ENCODE measurements around the gene GPR135. TPM values are rescaled to one million over a fixed set of nuclear protein-coding genes. Genes with fewer than 3 reads are reported as not detected.

GPR135 gene
- total and polyA plus RNA-seq, 7 experiments from 2014 or later = 0.11 to 2.7 (median 1.6) TPM

DNA sequence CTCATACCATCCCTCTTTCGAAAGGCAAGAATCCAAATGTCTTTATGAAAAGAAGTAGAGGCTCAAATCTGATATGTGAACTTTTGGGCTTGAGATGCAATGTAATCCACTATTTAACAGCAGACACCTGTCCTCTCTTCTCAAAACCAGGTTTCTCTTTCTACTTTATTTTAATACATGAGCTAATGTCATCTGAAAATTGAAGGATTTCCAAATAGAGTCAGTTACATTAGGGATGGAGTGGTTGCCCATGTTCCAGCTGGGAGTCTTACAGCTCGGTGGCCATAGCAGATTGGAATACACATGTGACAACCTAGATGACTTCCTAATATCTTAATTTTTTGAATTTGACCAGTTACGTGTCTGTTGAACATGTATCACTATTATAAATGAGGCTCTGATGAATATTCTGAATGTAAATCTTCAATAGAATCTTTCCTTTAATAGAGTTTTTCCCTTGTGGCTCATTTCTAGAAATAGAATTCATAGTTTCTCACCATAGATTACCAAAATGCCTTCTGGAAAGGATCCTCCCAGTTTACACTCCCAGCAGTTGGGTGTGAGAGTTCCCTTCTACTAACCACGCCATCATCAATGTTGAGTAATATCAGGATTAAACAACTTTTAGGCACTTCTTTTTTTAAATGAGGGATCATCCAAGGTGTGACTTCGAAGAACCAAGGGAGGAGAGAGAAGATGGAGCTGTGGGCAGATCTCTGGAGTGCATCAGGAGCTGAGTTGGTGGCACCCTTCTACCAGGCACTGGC lies 49.2 kb downstream of the GPR135 start:
- CTCF ChIA-PET = no interaction called here
- Histone ChIP-seq H3K27ac (ENCODE audit: low read depth, low read length) (no peak overlapping the region), H3K27me3 (ENCODE audit: control insufficient read depth in 2 of 2, insufficient read depth in 2 of 2, low read length in 2 of 2) (no peaks in the 10 kb centered on the region), H3K9me3 (ENCODE audit: control insufficient read depth in 2 of 3, low read length in 3 of 3) (no peaks in the 10 kb centered on the region), H3K36me3 (ENCODE audit: control insufficient read depth in 2 of 3, insufficient read depth in 3 of 3, low read length in 3 of 3) (no peaks in the 10 kb centered on the region), H3K4me3 (ENCODE audit: low read length) (no peak overlapping the region), H3K4me1 (ENCODE audit: control insufficient read depth in 2 of 2, insufficient read depth in 2 of 2, low read length in 2 of 2) (no peaks in the 10 kb centered on the region)
- Mint-ChIP-seq H3K4me1 (no peaks in the 10 kb centered on the region), H3K9me3 (peaks cover 0 to 7% (median 0%) of the 10 kb centered on the region in 11 donors), H3K27me3 (peaks cover 6 to 21% (median 8%) of the 10 kb centered on the region in 5 donors), H3K4me3 (no peak overlapping the region), H3K36me3 (peaks cover 0 to 5% (median 0%) of the 10 kb centered on the region in 5 donors), H3K27ac (no peak overlapping the region)
- no peak for ATAC-seq
- DNase-seq = no peak
- POLR2A ChIA-PET = no interaction called here
- intact Hi-C loops (cut with micrococcal nuclease) = no loop called here

Other genes with a start within 250 kb of the GPR135 start
- 10 to 100 TPM; 18.9 to 55.9 (median 24.2) TPM for gene L3HYPDH, start 19.0 kb upstream of the GPR135 start, total RNA-seq
- gene L3HYPDH, start 19.0 kb upstream of the GPR135 start, polyA plus RNA-seq = 1 to 10 TPM; 2.9 to 6.1 TPM
- 10 to 100 TPM; 12.2 to 33.7 (median 32.5) TPM for gene JKAMP, start 19.1 kb upstream of the GPR135 start, total RNA-seq
- gene JKAMP, start 19.1 kb upstream of the GPR135 start, polyA plus RNA-seq = 10 to 100 TPM; 39.1 to 54.1 TPM
- gene CCDC175, start 111.4 kb upstream of the GPR135 start, total RNA-seq = not detected
- not detected for gene CCDC175, start 111.4 kb upstream of the GPR135 start, polyA plus RNA-seq

All from naive thymus-derived CD4-positive, alpha-beta T cell (primary cell).